GM19023 (cell line): ENCODE results near the gene RGS7.
"Not testable (repeated sequence)": the region's sequence is repeated elsewhere in the genome, so short reads cannot be mapped to it uniquely, and the experiment has no call there.

ENCODE experiments used
- ATAC-seq: cut with Tn5 transposase; IDR thresholded peaks from one replicate; pipeline ENCODE4 v1.9.1; 2021; ENCODE audit warnings: mild to moderate bottlenecking, moderate library complexity; ENCODE audit not compliant: unreplicated experiment

The RGS7 gene

GRCh38 chr1:240941701-240942370, 415.2 kb downstream of the RGS7 start:
- ATAC-seq = no peak

- ATAC-seq = no peak
Observed at GRCh38 chr1:240936911-240937668, 419.9 kb downstream of the RGS7 start.

- no peak for ATAC-seq
Observed at GRCh38 chr1:240935920-240936319, 421.1 kb downstream of the RGS7 start.

- no peak for ATAC-seq
Observed at GRCh38 chr1:240931031-240931430, 426.0 kb downstream of the RGS7 start.

- no peak for ATAC-seq
Observed at GRCh38 chr1:240928265-240928664, 428.7 kb downstream of the RGS7 start.

GRCh38 chr1:240927821-240928220, 429.2 kb downstream of the RGS7 start:
- no peak for ATAC-seq

- no peak for ATAC-seq
Observed at GRCh38 chr1:240925273-240925672, 431.7 kb downstream of the RGS7 start.

- ATAC-seq = no peak
Observed at GRCh38 chr1:240917976-240918375, 439.0 kb downstream of the RGS7 start.

GRCh38 chr1:240914506-240914905, 442.5 kb downstream of the RGS7 start:
- ATAC-seq = no peak

GRCh38 chr1:240912821-240913220, 444.2 kb downstream of the RGS7 start:
- ATAC-seq = no peak

- ATAC-seq = no peak
Observed at GRCh38 chr1:240909701-240910457, 447.1 kb downstream of the RGS7 start.

GRCh38 chr1:240906477-240906876, 450.5 kb downstream of the RGS7 start:
- no peak for ATAC-seq

- ATAC-seq = no peak
Observed at GRCh38 chr1:240905225-240905765, 451.7 kb downstream of the RGS7 start.

- ATAC-seq = not testable (repeated sequence)
Observed at GRCh38 chr1:240895424-240895823, 461.6 kb downstream of the RGS7 start.

GRCh38 chr1:240888787-240889048, 468.3 kb downstream of the RGS7 start:
- ATAC-seq = no peak

GRCh38 chr1:240888039-240888786, 468.8 kb downstream of the RGS7 start:
- ATAC-seq = no peak

GRCh38 chr1:240883490-240883889, 473.5 kb downstream of the RGS7 start:
- no peak for ATAC-seq

- ATAC-seq = not testable (repeated sequence)
Observed at GRCh38 chr1:240882656-240883308, 474.2 kb downstream of the RGS7 start.

- no peak for ATAC-seq
Observed at GRCh38 chr1:240878631-240879030, 478.4 kb downstream of the RGS7 start.

- no peak for ATAC-seq
Observed at GRCh38 chr1:240877605-240878004, 479.4 kb downstream of the RGS7 start.
